GOT3 (cell line): ENCODE measurements around the gene AAK1.

Experiments used
- DNase-seq: peaks from one replicate; lab custom pipeline; 2025; ENCODE audit warnings: mixed read lengths; lab: John Stamatoyannopoulos, UW

AAK1 gene

GRCh38 chr2:69491864-69492263, 151.7 kb downstream of the AAK1 start:
- DNase-seq: no peak

GRCh38 chr2:69490486-69490885, 153.1 kb downstream of the AAK1 start:
- no peak for DNase-seq

- DNase-seq: no peak
Observed at GRCh38 chr2:69489793-69490192, 153.7 kb downstream of the AAK1 start.

GRCh38 chr2:69483696-69484095, 159.8 kb downstream of the AAK1 start:
- no peak for DNase-seq

- DNase-seq: no peak
Observed at GRCh38 chr2:69483024-69483423, 160.5 kb downstream of the AAK1 start.

GRCh38 chr2:69482471-69482870, 161.1 kb downstream of the AAK1 start:
- no peak for DNase-seq

- DNase-seq: no peak
Observed at GRCh38 chr2:69481421-69481820, 162.1 kb downstream of the AAK1 start.

- DNase-seq: no peak
Observed at GRCh38 chr2:69477627-69478026, 165.9 kb downstream of the AAK1 start.

- no peak for DNase-seq
Observed at GRCh38 chr2:69474688-69475087, 168.9 kb downstream of the AAK1 start.

- no peak for DNase-seq
Observed at GRCh38 chr2:69471793-69472192, 171.7 kb downstream of the AAK1 start.

- DNase-seq: no peak
Observed at GRCh38 chr2:69470911-69471310, 172.6 kb downstream of the AAK1 start.

GRCh38 chr2:69469784-69470183, 173.8 kb downstream of the AAK1 start:
- no peak for DNase-seq

- DNase-seq: no peak
Observed at GRCh38 chr2:69469375-69469774, 174.2 kb downstream of the AAK1 start.

GRCh38 chr2:69466728-69467127, 176.8 kb downstream of the AAK1 start:
- DNase-seq: no peak

- DNase-seq: no peak
Observed at GRCh38 chr2:69465513-69466456, 177.8 kb downstream of the AAK1 start.

- DNase-seq: no peak
Observed at GRCh38 chr2:69464575-69464974, 179.0 kb downstream of the AAK1 start.

- no peak for DNase-seq
Observed at GRCh38 chr2:69462780-69463179, 180.8 kb downstream of the AAK1 start.

GRCh38 chr2:69461404-69461803, 182.1 kb downstream of the AAK1 start:
- DNase-seq: no peak

GRCh38 chr2:69459936-69460335, 183.6 kb downstream of the AAK1 start:
- DNase-seq: no peak

- DNase-seq: no peak
Observed at GRCh38 chr2:69456950-69457445, 186.5 kb downstream of the AAK1 start.

GRCh38 chr2:69456154-69456553, 187.4 kb downstream of the AAK1 start:
- DNase-seq: no peak

- DNase-seq: no peak
Observed at GRCh38 chr2:69454976-69455375, 188.6 kb downstream of the AAK1 start.

- DNase-seq: no peak
Observed at GRCh38 chr2:69453475-69454129, 189.9 kb downstream of the AAK1 start.
